HepG2 (cell line): ENCODE data around the gene CENPB. TPM values are rescaled to one million over a fixed set of nuclear protein-coding genes. Genes with fewer than 3 reads are reported as not detected.

ENCODE experiments used
- ARID5B ChIP-seq: IDR thresholded peaks from 2 replicates; pipeline ENCODE4 v1.4.0; 2020; ENCODE audit warnings: mild to moderate bottlenecking, missing genetic modification reagents
- CREB3 ChIP-seq: sonication (generic); formaldehyde crosslinking; IDR thresholded peaks from 2 replicates; pipeline ENCODE4 v1.5.0; 2020; ENCODE audit warnings: missing genetic modification reagents
- EP300 ChIP-seq, 3 experiments: sonication (generic) in 1 of 3; formaldehyde crosslinking in 1 of 3; IDR thresholded peaks; 2 replicates each; pipeline versions ENCODE4 v1.5.1 to v1.6.1; 2011 to 2020; ENCODE audit warnings: low read depth in 2 of 3, low read length in 2 of 3, borderline replicate concordance in 1 of 3, improper control_type of control experiment in 1 of 3, mild to moderate bottlenecking in 1 of 3, missing genetic modification reagents in 1 of 3, moderate library complexity in 1 of 3
- GTF2F1 ChIP-seq: fragments of 150-350 bp; IDR thresholded peaks from 2 replicates; pipeline ENCODE4 v1.6.1; 2014; ENCODE audit warnings: low read length
- HNRNPH1 ChIP-seq: fragments of 200-400 bp; formaldehyde crosslinking; optimal IDR thresholded peaks from 2 replicates; pipeline ENCODE3; 2017; ENCODE audit warnings: mild to moderate bottlenecking, low read depth, low read length
- KDM2A ChIP-seq: sonication (generic); formaldehyde crosslinking; IDR thresholded peaks from 2 replicates; pipeline ENCODE4 v1.4.0; 2020; ENCODE audit warnings: low read depth, missing genetic modification reagents, borderline replicate concordance
- PHF21A ChIP-seq: sonication (generic); formaldehyde crosslinking; IDR thresholded peaks from 2 replicates; pipeline ENCODE4 v1.5.0; 2020; ENCODE audit warnings: mild to moderate bottlenecking, missing genetic modification reagents
- PREB ChIP-seq: sonication (generic); formaldehyde crosslinking; IDR thresholded peaks from 2 replicates; pipeline ENCODE4 v1.4.0; 2020; ENCODE audit warnings: missing genetic modification reagents
- TFAP4 ChIP-seq: sonication (generic); IDR thresholded peaks from 2 replicates; pipeline ENCODE4 v1.6.1; 2016; ENCODE audit warnings: low read depth, borderline replicate concordance
- TRIM24 ChIP-seq: sonication (generic); formaldehyde crosslinking; IDR thresholded peaks from 2 replicates; pipeline ENCODE4 v1.8.0; 2022; ENCODE audit warnings: mild to moderate bottlenecking, missing genetic modification reagents
- ZNF3 ChIP-seq: IDR thresholded peaks from 2 replicates; pipeline ENCODE4 v1.7.0; 2017; ENCODE audit warnings: inconsistent platforms
- ZNF691 ChIP-seq: sonication (generic); formaldehyde crosslinking; IDR thresholded peaks from 2 replicates; pipeline ENCODE4 v1.4.0; 2020; ENCODE audit warnings: missing genetic modification reagents, low read depth, mild to moderate bottlenecking, borderline replicate concordance
- ZSCAN29 ChIP-seq: sonication (generic); formaldehyde crosslinking; conservative IDR thresholded peaks from 2 replicates; pipeline ENCODE4 v1.4.0; 2020; ENCODE audit warnings: mild to moderate bottlenecking, missing genetic modification reagents
- polyA plus RNA-seq, 8 experiments: library from polyadenylated mRNA; depleted of rRNA in 3 of 8; stranded (reverse) in 7 of 8; unstranded in 1 of 8; fragments of >200 nt; fragmentation: Illumina TruSeq in 4 of 8; extraction: Trizol in 4 of 8; gene quantifications; 2 replicates each; pipeline versions ENCODE4 v1.2.1 to v1.2.3, GENCODE V29; 2011 to 2016; ENCODE audit warnings: low read depth in 4 of 8, missing spikeins in 1 of 8, mixed read lengths in 1 of 8; ENCODE audit not compliant: insufficient read depth in 1 of 8
- total RNA-seq, 5 experiments: library from RNA; depleted of rRNA; stranded (reverse); fragments of >200 nt; fragmentation: Illumina TruSeq; extraction: Trizol; gene quantifications; 2 replicates each; pipeline ENCODE4 v1.2.3, GENCODE V29; 2016; ENCODE audit warnings: low read depth in 1 of 5
- TF ChIP-seq, protein P1 (sequence below): sonication (generic); formaldehyde crosslinking; IDR thresholded peaks from 2 replicates; pipeline ENCODE4 v1.4.0; 2020; ENCODE audit warnings: missing genetic modification reagents, borderline replicate concordance

CENPB gene
- total and polyA plus RNA-seq, 2 of the 13 experiments (the other 11 are each of a cell fraction or from before 2014, with no cell fraction given): 10.4 to 54.5 TPM

DNA sequence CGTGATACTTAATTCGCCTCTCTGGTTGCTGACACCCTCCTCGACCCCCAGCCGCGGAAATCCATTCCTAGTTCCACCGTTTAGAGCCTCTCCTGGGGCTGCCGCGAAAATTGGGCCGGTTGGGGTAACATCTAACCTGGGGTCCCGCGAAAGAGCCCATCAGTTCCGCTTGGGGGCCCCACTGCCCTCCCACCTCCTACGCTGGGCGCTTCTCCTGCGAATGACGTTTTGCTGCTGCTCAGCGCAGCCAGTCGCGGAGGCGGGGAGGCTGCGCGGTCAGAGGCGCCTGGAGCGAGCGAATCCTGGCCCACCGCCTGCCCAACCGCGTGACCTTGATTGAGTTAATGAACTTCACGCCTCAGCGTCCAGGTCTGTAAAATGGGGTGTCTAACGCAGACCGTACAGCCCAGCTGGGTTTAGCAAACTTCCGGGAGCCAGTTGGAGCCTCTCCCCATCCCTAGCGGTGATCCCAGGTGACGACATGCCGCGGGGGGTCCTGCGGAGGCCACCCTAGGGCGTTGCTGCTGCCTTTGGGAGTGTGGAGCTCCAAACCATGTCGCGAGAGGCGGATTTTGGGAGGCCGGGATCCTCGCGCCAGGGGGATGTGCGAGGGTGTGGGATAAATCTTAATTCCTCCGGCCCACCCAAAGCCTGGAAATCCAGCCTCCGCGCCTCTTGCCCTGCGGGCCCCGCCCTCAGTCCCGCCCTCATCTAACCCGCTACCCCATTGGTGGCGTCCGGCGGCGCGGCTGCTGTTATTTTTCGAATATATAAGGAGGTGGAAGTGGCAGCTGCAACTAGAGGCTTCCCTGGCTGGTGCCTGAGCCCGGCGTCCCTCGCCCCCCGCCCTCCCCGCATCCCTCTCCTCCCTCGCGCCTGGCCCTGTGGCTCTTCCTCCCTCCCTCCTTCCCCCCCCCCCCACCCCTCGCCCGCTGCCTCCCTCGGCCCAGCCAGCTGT, 9.2 kb upstream of the CENPB start, which contains the start of gene CDC25B (continued):
- no peak for TF ChIP-seq HNRNPH1
- peak in 1 of 2 experiments; percentile 31; a peak in 1 of 4 replicates for TF ChIP-seq EP300 (IDR thresholded peaks at IDR 0.05; ENCODE audit: low read depth in 2 of 2, low read length in 2 of 2)
- no peak for TF ChIP-seq EP300 (CRISPR knock-in tag; IDR thresholded peaks at IDR 0.05; ENCODE audit: borderline replicate concordance)
- TF ChIP-seq GTF2F1: no peak
- no peak for TF ChIP-seq CREB3 (CRISPR knock-in tag)
- peak; percentile 98 for TF ChIP-seq TFAP4
- TF ChIP-seq TRIM24 (CRISPR knock-in tag): no peak
- TF ChIP-seq ARID5B (CRISPR knock-in tag): peak; percentile 43; the same call in 1 of the 2 replicates
- TF ChIP-seq, protein P1, sequence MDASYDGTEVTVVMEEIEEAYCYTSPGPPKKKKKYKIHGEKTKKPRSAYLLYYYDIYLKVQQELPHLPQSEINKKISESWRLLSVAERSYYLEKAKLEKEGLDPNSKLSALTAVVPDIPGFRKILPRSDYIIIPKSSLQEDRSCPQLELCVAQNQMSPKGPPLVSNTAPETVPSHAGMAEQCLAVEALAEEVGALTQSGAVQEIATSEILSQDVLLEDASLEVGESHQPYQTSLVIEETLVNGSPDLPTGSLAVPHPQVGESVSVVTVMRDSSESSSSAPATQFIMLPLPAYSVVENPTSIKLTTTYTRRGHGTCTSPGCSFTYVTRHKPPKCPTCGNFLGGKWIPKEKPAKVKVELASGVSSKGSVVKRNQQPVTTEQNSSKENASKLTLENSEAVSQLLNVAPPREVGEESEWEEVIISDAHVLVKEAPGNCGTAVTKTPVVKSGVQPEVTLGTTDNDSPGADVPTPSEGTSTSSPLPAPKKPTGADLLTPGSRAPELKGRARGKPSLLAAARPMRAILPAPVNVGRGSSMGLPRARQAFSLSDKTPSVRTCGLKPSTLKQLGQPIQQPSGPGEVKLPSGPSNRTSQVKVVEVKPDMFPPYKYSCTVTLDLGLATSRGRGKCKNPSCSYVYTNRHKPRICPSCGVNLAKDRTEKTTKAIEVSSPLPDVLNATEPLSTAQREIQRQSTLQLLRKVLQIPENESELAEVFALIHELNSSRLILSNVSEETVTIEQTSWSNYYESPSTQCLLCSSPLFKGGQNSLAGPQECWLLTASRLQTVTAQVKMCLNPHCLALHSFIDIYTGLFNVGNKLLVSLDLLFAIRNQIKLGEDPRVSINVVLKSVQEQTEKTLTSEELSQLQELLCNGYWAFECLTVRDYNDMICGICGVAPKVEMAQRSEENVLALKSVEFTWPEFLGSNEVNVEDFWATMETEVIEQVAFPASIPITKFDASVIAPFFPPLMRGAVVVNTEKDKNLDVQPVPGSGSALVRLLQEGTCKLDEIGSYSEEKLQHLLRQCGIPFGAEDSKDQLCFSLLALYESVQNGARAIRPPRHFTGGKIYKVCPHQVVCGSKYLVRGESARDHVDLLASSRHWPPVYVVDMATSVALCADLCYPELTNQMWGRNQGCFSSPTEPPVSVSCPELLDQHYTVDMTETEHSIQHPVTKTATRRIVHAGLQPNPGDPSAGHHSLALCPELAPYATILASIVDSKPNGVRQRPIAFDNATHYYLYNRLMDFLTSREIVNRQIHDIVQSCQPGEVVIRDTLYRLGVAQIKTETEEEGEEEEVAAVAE (CRISPR knock-in tag): peak; percentile 96
- peak; percentile 88 for TF ChIP-seq ZNF3
- TF ChIP-seq PREB: no peak
- TF ChIP-seq PHF21A (CRISPR knock-in tag): peak; percentile 38; the same call in 1 of the 2 replicates
- TF ChIP-seq KDM2A (CRISPR knock-in tag): peak; percentile 72
- TF ChIP-seq ZNF691 (CRISPR knock-in tag): peak; percentile 86; the same call in 1 of the 2 replicates
- peak; percentile 78; the same call in 1 of the 2 replicates for TF ChIP-seq ZSCAN29 (CRISPR knock-in tag)
